Endothelial cell of umbilical vein (primary cell): Measurements from ENCODE around the gene SEPTIN5. TPM values are rescaled to one million over a fixed set of nuclear protein-coding genes. Genes with fewer than 3 reads are reported as not detected.

Source experiments
- BruUV-seq: library from RNA; stranded (reverse); fragments of 400-500 nt; replicated peaks from 2 replicates; lab custom pipeline; 2021; lab: Mats Ljungman, UMichigan
- CTCF ChIA-PET: fragments of 300-600, 350-600 bp; sonication (Branson Sonifier 250); formaldehyde crosslinking; loops from one replicate; lab custom pipeline; 2021; ENCODE audit warnings: antibody characterized with exemption, inconsistent platforms; lab: Charles Lee
- POLR2A ChIA-PET: fragments of 300-600, 350-600 bp; sonication (Branson Sonifier 250); formaldehyde crosslinking; loops from one replicate; lab custom pipeline; 2021; ENCODE audit warnings: antibody characterized with exemption, inconsistent platforms; lab: Charles Lee
- DNase-seq: peaks from one replicate; pipeline ENCODE4 v3.0.0-alpha.2; 2011; ENCODE audit warnings: low read depth, low spot score
- FAIRE-seq: peaks from 2 replicates; lab custom pipeline; 2011; peaks lifted over from hg19 to GRCh38; lab: Jason Lieb, UNC
- H2AFZ ChIP-seq: 2 replicates; pipeline ENCODE4 v1.6.0; 2012; ENCODE audit warnings: low read depth, low read length, control low read depth, inconsistent platforms
- H3K27ac ChIP-seq: 2 replicates; pipeline ENCODE4 v1.5.1; 2011; ENCODE audit warnings: low read depth, mild to moderate bottlenecking, control low read depth, low read length, moderate library complexity; ENCODE audit not compliant: insufficient read depth
- H3K27me3 ChIP-seq, 2 experiments: 2 replicates each; pipeline versions ENCODE4 v1.6.0 to v1.6.1; 2011; ENCODE audit warnings: low read length in 2 of 2, mixed read lengths in 1 of 2; ENCODE audit not compliant: control insufficient read depth in 2 of 2, insufficient read depth in 2 of 2
- H3K36me3 ChIP-seq, 2 experiments: 2 replicates in 1 of 2; 3 replicates in 1 of 2; pipeline ENCODE4 v1.5.1; 2011; ENCODE audit warnings: low read length in 2 of 2, mild to moderate bottlenecking in 1 of 2, moderate library complexity in 1 of 2; ENCODE audit not compliant: control insufficient read depth in 2 of 2, insufficient read depth in 2 of 2; ENCODE audit errors: extremely low read depth in 1 of 2
- H3K4me1 ChIP-seq: 3 replicates; pipeline ENCODE4 v1.5.1; 2011; ENCODE audit warnings: mild to moderate bottlenecking, low read length; ENCODE audit not compliant: control insufficient read depth, insufficient read depth; ENCODE audit errors: extremely low read depth
- H3K4me2 ChIP-seq: 2 replicates; pipeline ENCODE4 v1.6.1; 2011; ENCODE audit warnings: low read length, control low read depth, mixed read lengths; ENCODE audit not compliant: insufficient read depth
- H3K4me3 ChIP-seq, 3 experiments: fragments of 200-600 bp in 1 of 3; sonication (generic), shearing (Covaris generic) in 1 of 3; replicated peaks in 1 of 3; 2 replicates each; pipeline ENCODE4 v1.5.1; 2011 to 2016; ENCODE audit warnings: control low read depth in 3 of 3, low read length in 3 of 3, mild to moderate bottlenecking in 2 of 3, inconsistent platforms in 1 of 3, low read depth in 1 of 3, moderate library complexity in 1 of 3; ENCODE audit not compliant: insufficient read depth in 1 of 3
- H3K79me2 ChIP-seq: 2 replicates; pipeline ENCODE4 v1.6.0; 2012; ENCODE audit warnings: low read length, inconsistent platforms; ENCODE audit not compliant: control insufficient read depth, insufficient read depth
- H3K9ac ChIP-seq: replicated peaks from 2 replicates; pipeline ENCODE3; 2011; ENCODE audit warnings: low read length, control low read depth; ENCODE audit not compliant: insufficient read depth; ENCODE audit errors: extremely low read depth
- H3K9me1 ChIP-seq: replicated peaks from 3 replicates; pipeline ENCODE4 v1.6.0; 2011; ENCODE audit warnings: mild to moderate bottlenecking, low read length; ENCODE audit not compliant: control insufficient read depth, insufficient read depth; ENCODE audit errors: extremely low read depth
- H3K9me3 ChIP-seq: replicated peaks from 2 replicates; pipeline ENCODE4 v1.5.1; 2012; ENCODE audit warnings: low read length, inconsistent platforms; ENCODE audit not compliant: control insufficient read depth, insufficient read depth
- H4K20me1 ChIP-seq: replicated peaks from 2 replicates; pipeline ENCODE3; 2011; ENCODE audit warnings: mild to moderate bottlenecking, low read length; ENCODE audit not compliant: control insufficient read depth, insufficient read depth; ENCODE audit errors: extremely low read depth
- EZH2 ChIP-seq: IDR thresholded peaks from 2 replicates; pipeline ENCODE4 v1.6.1; 2012; ENCODE audit warnings: borderline replicate concordance, low read depth, mild to moderate bottlenecking, moderate library complexity, low read length, inconsistent platforms; ENCODE audit not compliant: severe bottlenecking
- FOS ChIP-seq: IDR thresholded peaks from 2 replicates; pipeline ENCODE4 v1.6.1; 2011; ENCODE audit warnings: mild to moderate bottlenecking, low read length, moderate library complexity, borderline replicate concordance; ENCODE audit not compliant: insufficient read depth
- GATA2 ChIP-seq: IDR thresholded peaks from 2 replicates; pipeline ENCODE4 v1.7.0; 2011; ENCODE audit warnings: low read depth, mild to moderate bottlenecking, moderate library complexity, mixed read lengths, low read length; ENCODE audit not compliant: insufficient read length, insufficient read depth
- JUN ChIP-seq: IDR thresholded peaks from 2 replicates; pipeline ENCODE4 v1.6.1; 2011; ENCODE audit warnings: borderline replicate concordance, low read depth; ENCODE audit not compliant: insufficient read length, insufficient read depth
- MYC ChIP-seq: IDR thresholded peaks from one replicate; pipeline ENCODE4 v1.6.1; 2011; ENCODE audit warnings: mild to moderate bottlenecking, low read depth, low read length
- POLR2A ChIP-seq: IDR thresholded peaks from 2 replicates; pipeline ENCODE4 v1.6.1; 2012; ENCODE audit warnings: low read depth, mild to moderate bottlenecking, control low read depth, low read length
- POLR2AphosphoS5 ChIP-seq: IDR thresholded peaks from 2 replicates; pipeline ENCODE4 v1.6.1; 2012; ENCODE audit warnings: low read depth, mild to moderate bottlenecking, control low read depth, low read length, moderate library complexity; ENCODE audit not compliant: insufficient read depth
- dilution Hi-C: fragments of 300-500 bp; cut with MboI; formaldehyde crosslinking; loops from one replicate; pipeline ENCODE4 v1.15.0; 2019; ENCODE audit warnings: low sequenced_read_pairs; ENCODE audit not compliant: extremely low pct_ligation_motif_present
- intact Hi-C: fragments of 100-400 bp; cut with micrococcal nuclease; formaldehyde crosslinking; loops from one replicate; pipeline ENCODE4 v1.10.0; 2022
- polyA plus RNA-seq, 4 experiments: library from polyadenylated mRNA; depleted of rRNA in 3 of 4; stranded (reverse) in 3 of 4; unstranded in 1 of 4; fragments of >200 nt; gene quantifications; 2 replicates each; pipeline versions ENCODE4 v1.2.1 to v1.2.3, GENCODE V29; 2011 to 2012; ENCODE audit warnings: missing spikeins in 1 of 4
- total RNA-seq: library from RNA; stranded (reverse); gene quantifications from 2 replicates; pipeline ENCODE4 v1.2.3, GENCODE V29; 2021
- TF ChIP-seq, protein P1 (sequence below), 2 donors: IDR thresholded peaks; 1 replicate in 1 of 2; 2 replicates in 1 of 2; pipeline ENCODE4 v1.5.1; 2011; ENCODE audit warnings: low read length in 2 of 2, mild to moderate bottlenecking in 2 of 2, moderate library complexity in 2 of 2, control low read depth in 1 of 2, inconsistent platforms in 1 of 2, low read depth in 1 of 2; ENCODE audit not compliant: insufficient read depth in 1 of 2; ENCODE audit errors: extremely low read depth in 1 of 2
- TF ChIP-seq, protein P2 (sequence below): IDR thresholded peaks from 2 replicates; pipeline ENCODE4 v1.6.1; 2011; ENCODE audit not compliant: insufficient read depth, insufficient read length

Gene SEPTIN5
- total and polyA plus RNA-seq, 2 donors (not counting 3 experiments of a cell fraction or from before 2014, with no cell fraction given) = 31.1 to 35.8 TPM

DNA sequence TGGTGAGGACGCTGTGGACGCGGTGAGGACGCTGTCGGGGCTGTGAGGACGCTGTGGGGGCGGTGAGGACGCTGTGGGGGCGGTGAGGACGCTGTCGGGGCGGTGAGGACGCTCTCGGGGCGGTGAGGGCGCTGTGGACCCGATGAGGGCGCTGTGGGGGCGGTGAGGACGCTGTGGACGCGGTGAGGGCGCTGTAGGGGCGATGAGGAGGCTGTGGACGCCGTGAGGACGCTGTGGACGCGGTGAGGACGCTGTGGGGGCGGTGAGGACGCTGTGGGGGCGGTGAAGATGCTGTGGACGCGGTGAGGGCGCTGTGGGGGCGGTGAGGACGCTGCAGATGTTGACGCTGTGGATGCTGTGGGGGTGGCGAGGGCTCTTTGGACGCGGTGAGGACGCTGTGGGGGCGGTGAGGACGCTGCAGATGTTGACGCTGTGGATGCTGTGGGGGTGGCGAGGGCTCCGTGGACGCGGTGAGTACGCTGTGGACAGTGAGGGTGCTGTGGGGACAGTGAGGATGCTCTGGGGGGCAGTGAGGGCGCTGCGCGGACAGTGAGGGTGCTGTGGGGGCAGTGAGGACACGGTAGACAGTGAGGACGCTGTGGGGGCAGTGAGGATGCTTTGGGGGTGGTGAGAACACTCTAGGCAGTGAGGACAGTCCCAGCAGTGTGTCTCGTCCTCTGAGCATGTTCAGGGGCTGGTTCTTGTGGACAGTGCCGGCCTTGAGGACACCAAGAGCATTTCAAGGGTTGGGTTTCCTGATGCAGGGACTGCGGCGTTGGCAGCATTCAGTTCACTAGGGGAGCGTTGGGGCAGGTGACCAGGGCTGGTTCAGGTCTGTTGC, 13.2 kb downstream of the SEPTIN5 start:
- POLR2A ChIA-PET = no interaction called here
- Histone ChIP-seq H3K4me3 (no peak overlapping the region), H3K4me2 (no peak overlapping the region), H3K9ac (no peak overlapping the region), H3K27me3 (peaks cover 0 to 2% of the 10 kb centered on the region in 2 experiments), H3K9me3 (no peaks in the 10 kb centered on the region), H3K27ac (no peak overlapping the region), H3K79me2 (no peaks in the 10 kb centered on the region), H3K4me1 (peaks cover 3% of the 10 kb centered on the region), H2AFZ (no peak overlapping the region), H4K20me1 (no peaks in the 10 kb centered on the region), H3K9me1 (no peaks in the 10 kb centered on the region), H3K36me3 (no peaks in the 10 kb centered on the region)
- CTCF ChIA-PET = interaction anchor here (5.5 kb wide), 1 partner anchor 185 kb away, joined by 372 read pairs; no protein-coding TSS in a partner anchor
- dilution Hi-C loops = no loop called here
- BruUV-seq = no TSS peak
- no peak for FAIRE-seq
- intact Hi-C loops = no loop called here
- TF ChIP-seq, protein P1, sequence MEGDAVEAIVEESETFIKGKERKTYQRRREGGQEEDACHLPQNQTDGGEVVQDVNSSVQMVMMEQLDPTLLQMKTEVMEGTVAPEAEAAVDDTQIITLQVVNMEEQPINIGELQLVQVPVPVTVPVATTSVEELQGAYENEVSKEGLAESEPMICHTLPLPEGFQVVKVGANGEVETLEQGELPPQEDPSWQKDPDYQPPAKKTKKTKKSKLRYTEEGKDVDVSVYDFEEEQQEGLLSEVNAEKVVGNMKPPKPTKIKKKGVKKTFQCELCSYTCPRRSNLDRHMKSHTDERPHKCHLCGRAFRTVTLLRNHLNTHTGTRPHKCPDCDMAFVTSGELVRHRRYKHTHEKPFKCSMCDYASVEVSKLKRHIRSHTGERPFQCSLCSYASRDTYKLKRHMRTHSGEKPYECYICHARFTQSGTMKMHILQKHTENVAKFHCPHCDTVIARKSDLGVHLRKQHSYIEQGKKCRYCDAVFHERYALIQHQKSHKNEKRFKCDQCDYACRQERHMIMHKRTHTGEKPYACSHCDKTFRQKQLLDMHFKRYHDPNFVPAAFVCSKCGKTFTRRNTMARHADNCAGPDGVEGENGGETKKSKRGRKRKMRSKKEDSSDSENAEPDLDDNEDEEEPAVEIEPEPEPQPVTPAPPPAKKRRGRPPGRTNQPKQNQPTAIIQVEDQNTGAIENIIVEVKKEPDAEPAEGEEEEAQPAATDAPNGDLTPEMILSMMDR (IDR thresholded peaks at IDR 0.05; ENCODE audit: extremely low read depth in 1 of 2, insufficient read depth in 1 of 2, low read depth in 1 of 2, low read length in 2 of 2) = no peak
- TF ChIP-seq JUN (no peak), GATA2 (no peak), FOS (no peak), POLR2AphosphoS5 (no peak), EZH2 (no peak), POLR2A (no peak), MYC (no peak)
- TF ChIP-seq, protein P2, sequence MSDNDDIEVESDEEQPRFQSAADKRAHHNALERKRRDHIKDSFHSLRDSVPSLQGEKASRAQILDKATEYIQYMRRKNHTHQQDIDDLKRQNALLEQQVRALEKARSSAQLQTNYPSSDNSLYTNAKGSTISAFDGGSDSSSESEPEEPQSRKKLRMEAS = no peak
- DNase-seq = no peak
